Hematopoietic multipotent progenitor cell treated with erythropoietin and hydrocortisone succinate and interleukin-3 and kit ligand, for 4 days (in vitro differentiated cells): ENCODE data around the gene TSSC4.

Source experiments
- DNase-seq: peaks from one replicate; pipeline ENCODE4 v3.0.0-alpha.2; 2015

The TSSC4 gene

DNA sequence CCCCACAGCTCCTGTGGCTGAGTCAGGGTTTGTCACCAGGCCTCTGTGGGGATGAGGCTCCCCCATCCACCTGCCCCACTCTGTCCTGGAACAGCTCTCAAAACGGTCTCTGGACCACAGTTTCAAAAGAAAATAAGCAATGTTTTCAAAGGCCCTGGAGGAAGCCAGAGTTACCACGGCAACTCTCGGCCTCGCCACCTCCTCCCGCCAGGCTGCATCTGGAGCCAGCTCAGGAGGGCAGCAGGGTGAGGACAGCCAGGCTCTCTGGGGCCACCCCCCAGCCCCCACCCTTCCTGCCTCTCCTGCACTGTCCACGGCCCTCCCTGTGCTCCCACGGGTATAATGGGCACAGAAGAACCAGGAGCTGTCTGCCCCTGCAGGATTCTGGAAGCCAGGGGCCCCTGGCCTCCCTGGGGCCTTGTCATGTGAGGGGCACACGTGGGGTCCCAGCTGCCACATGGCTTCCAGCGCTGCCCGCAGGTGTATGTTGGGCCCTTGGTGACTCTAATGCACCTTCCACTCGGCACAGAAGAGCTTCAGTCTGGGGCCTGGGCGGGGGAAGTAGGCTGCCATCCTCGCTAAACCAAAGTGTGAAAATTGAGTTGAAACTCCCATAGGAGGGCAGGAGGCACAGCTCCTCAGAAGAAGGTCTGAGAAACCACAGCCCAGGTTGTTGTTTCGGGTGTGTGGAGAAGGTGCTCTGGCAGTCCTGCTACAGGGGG is 13.1 kb upstream of the TSSC4 start:
- peak; percentile 34 for DNase-seq

DNA sequence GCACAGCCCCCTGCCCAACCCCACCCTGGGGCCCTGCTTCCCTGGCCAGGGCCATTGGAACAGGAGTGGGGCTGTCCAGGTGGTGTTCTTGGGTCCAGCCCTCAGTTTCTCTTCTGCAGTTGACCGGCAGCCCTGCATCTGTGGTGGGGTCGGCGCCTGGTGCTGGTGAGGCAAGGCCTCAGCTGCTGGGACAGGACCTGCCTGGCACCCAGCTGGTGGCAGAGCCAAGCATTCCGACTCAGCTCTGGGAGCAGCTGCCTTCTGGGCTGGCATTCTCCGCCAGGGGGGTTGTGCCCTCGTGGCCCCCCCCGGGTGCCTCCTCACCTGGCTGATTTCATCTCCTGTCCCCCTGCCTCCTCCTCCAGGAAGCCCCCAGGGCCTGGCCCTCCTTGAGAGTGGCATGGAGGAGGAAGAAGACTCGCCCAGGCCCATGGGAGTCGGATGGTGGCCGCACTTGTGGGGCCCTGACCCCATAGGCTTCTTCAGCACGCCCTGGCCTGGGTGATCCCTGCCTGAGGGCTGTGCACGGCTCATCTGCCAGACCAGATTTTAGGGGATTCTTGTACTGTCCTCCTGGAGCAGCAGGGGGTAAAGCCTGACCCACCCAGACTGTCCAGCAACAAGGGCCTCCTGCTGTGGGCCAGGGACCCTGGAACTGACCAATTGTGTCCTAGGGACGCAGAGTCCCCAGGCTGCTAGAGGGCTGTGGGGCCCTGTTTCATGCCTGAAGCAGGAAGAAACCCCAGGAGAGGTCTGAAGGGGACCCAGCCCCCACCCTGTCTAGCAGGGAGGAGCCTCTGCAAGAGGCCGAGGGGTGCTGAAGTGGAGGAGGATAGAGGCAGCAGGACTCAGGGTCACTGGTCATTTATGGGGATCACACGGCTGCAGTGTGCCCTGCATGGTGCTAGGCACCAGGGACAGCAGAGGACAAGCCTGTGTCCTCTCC is 11.8 kb upstream of the TSSC4 start:
- DNase-seq, result no peak

DNA sequence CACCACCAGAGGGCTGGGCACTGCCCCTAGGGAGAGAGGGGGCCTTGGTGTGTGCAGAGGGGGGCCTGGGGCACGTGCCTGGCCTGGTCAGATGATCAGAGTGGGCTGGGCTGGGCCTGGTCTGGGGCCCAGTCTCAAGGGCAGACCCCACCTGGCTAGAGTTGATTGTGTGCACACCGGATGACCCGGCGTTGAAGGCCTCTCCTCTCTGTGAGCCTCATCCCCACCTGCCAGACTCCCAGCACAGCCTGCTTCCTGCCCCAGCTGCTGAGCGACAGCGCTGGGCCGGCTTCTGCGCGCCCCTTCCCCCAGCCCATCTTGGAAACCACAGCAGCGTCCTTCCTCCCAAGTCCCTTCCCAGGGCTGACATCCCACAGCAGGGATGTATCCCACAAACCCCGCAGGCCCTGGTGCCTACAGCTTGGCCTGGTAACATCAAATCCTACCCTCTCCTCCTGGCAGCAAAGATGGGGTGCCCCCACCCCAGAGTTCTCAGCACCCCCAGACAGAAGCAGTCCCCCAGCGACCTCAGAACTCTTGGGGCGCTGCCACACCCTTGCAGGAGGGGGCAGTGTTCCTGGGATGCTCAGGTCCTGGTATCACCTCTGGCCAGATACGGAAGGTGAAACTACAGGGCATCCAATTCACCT is 11.0 kb upstream of the TSSC4 start:
- no peak for DNase-seq

DNA sequence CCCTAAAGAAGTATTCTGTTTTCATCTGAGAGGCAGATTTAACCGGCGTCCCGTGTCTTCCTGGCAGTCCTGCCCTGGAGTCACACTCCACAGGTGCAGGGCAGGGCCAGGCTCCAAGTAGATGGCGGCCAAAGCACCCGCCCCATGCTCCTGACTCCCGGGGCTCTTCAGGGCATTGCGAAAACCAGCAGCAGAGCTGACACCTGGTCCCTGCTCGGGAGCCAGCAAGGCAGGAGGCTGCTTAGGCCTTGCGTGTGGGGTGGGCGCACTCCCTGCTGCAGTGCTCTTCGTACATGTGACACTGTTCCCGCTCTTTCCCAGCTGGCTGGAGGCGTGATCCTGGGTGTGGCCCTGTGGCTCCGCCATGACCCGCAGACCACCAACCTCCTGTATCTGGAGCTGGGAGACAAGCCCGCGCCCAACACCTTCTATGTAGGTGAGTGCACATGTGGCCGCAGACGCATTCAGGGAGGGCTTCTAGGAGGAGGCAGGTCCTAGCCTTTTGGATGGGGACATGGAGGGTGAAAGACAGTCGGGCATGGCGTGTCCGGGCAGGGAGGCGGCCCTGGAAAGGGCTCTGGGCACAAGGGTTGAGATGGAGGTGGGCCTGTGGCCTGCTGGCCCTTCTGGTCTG is 10.3 kb upstream of the TSSC4 start:
- DNase-seq, result no peak

DNA sequence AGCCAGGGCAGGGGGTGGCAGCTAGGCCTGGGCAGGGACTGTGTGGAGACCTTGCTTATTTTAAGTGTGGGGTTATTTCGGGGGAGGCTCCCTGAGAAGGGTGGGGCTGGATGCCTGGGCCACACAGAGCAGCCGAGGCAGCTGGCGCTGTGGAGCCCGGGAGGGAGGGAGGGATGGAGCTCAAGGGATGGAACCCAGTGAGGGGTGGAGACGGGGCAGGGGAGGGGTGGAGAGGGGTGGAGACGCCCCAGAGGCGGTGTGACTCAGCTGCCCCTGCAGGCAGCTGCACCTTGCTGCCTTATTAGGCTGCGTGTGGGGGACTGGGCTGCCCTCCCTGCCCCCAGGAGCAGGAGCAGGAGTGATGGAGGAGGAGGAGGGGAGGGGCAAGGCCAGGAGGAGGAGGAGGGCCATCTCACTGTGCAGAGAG is 9.8 kb upstream of the TSSC4 start:
- peak; percentile 44 for DNase-seq

DNA sequence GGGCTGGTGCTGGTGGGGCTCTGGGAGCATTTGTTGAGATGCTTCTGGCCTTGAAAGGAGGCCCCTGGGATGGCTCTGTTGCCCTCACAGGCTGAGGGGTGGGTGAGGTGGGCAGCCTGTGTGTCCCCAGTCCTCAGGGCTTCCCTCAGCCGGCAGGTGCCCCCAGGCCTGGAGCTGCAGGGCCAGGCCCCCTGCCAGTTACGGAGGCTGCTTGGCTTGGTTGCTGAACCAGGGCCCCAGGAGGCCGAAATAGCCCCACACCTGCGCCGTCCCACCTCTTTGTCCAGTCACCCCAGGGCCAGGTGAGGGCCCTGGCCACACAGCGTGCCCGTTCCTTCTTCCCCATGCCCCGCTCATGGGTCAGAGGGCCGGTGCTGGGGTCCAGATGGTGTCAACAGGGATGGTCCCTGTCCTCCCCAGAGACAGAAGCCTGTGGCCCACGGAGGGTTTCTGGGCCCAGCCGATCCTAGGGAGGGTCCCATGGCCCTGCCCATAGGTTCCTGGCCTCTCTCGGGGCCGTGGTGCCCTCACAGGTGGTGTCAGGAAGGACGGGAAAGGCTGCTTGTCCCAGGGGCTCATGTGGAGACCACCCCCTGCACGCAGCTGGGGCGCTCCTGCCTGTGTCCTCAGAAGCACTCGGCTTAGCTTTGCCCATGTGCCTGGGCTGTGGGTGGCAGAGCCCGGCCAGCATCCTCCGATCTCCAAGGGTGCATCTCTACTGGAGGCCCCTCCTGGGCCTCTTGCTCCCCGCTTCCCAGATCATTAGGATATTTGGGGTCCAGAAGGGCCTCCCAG is 9.2 kb upstream of the TSSC4 start:
- DNase-seq, result no peak

DNA sequence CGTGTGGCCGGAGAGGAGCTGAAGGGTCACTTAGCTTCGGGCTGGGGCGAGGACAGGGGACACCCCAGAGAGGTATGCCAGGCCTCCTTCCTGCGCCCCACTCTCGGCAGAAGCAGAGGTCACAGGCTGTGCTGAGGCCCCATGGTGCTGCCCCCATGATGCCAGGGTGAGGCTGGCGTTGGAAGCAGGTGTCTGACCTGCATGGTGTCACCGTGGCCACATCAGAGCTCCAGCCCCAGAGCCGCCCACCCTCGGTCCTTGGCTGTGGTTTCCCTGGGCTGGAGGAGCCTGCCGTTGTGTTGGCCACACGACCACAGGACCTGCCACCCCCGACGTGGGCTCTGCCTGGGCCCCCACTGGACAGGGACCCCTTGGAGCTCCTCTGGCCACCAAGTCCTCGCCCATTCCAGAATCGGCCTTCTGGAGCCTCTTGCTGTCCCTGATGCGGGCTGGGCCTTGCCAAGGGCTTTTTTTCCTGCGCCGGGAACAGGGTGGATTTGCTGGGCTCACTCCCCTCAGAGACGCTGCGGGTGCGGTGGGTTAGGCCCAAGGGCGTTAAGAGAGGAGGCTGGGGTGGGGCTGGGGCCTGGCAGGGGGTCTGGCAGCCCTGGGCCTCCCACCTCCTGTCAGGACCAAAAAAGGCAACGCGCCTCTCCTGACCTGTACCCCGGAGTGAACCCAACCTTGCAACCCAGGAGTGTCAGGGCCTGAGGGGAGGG is 8.2 kb upstream of the TSSC4 start:
- DNase-seq, result no peak

DNA sequence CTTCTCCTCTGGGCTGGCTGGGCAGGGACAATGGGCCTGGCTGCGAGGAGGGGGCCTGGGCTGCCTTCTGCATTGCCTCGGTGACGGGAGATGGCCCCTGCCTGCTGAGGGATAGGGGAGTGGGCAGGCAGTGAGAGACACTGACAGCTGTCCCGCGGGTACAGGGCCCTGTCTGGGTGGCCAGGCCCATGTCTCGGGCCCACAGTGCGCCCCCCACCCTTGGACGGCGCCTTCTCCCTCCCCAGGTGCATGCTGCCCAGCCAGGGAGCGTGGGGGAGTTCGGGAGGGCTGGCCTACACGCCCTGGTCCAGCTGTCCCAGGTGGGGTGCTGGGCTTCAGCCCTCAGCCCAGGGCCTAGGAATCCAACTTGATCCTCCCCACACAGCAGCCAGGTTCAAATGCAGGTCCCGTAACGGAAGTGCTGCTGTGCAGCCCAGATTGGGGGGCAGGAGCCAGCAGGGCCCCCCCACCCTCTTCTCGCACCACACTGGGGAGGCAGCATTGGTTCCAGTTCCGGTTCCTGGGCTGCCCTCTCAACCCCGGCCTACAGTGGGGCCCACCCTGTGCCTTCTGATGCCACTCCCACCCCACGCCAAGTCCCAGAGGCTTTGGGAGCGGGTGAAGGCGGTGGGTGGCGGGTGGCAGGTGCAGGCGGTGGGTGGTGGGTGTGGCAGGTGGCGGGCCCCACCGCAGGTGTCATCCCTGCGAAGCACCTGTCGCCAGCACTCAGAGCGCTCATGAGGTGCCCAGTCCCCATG is 7.3 kb upstream of the TSSC4 start:
- no peak for DNase-seq

DNA sequence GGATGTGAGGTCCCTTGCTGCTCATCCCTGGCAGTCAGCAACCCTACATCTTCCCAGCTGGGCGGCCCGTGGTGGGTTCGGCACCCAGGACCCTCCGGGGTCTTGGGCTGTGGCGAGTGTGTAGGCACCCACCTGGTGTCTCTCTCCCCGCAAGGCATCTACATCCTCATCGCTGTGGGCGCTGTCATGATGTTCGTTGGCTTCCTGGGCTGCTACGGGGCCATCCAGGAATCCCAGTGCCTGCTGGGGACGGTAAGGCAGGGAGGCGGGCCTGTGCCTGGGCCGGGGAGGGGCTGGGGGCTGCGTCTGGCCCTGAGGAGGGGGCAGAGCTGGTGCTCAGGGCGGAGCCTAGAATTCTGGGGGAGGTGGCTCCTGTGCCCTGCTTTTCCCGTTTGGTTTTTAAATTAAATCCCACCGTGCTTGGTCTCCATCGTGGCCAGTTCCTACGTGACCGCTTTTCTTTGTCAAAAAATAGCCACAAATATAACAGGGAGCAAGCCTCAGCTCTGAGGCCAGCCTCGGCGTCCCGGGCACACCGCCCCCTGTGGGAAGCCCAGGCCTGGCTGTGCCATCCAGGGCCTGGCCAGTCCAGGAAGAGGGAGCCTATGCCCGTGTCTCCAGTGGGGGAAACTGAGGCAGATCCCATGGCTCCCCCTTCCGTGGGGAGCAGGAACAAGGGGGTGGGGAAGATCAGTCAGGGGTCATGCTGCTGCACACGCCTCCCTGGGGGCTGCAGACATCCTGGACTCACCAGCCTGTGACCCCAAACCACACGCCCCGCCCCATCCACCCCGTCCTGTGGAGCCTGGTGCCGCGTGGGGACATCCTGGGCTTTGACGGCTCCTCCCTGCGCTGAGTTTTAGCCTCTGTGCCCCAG is 6.4 kb upstream of the TSSC4 start:
- DNase-seq, result no peak

DNA sequence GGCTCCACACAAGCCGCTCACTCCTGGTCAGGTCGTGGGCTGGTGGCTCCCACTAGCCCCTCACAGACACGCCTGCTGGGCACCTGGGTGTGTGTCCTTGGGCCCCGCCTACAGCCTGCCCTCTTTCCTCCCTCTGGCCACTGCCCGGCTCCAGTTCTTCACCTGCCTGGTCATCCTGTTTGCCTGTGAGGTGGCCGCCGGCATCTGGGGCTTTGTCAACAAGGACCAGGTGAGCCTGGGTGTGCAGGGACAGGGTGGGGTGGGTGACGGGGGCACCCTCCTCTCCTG is 5.8 kb upstream of the TSSC4 start:
- DNase-seq, result no peak

DNA sequence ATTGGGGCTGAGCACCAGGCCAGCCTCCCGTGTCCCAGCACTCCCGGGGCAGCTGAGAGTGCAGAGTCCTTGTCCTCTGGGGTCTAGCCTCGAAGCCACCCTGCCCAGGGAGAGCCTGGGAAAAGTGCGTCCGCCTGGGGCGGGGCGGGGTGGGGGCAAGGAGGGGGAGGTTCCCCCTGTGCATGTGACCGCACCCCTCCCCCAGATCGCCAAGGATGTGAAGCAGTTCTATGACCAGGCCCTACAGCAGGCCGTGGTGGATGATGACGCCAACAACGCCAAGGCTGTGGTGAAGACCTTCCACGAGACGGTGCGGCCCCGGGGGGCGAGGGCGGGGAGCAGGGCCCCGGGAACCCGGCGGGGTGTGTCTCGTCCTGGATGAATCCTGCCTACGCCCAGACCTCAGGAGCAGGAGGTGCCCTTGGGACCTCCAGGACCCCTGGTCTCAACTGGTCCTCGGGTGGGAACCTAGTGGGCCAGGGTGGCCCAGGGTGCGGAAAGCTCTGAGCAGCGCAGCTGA is 5.3 kb upstream of the TSSC4 start:
- DNase-seq, result no peak

DNA sequence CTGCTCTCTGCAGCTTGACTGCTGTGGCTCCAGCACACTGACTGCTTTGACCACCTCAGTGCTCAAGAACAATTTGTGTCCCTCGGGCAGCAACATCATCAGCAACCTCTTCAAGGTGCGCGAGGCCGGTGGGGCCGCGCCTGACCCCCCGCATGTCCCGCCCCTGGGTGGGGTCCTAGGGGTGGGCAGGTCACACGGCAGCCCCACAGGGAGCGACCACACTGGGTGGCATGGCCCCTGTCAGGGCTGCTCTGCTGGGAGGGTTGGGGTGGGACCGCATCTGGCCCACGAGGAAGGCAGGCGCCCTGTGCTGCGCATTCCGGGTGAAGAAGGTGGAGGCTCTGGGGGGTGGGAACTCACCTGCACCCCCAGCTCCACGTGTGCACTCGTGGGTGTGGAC is 4.7 kb upstream of the TSSC4 start:
- DNase-seq, result no peak

DNA sequence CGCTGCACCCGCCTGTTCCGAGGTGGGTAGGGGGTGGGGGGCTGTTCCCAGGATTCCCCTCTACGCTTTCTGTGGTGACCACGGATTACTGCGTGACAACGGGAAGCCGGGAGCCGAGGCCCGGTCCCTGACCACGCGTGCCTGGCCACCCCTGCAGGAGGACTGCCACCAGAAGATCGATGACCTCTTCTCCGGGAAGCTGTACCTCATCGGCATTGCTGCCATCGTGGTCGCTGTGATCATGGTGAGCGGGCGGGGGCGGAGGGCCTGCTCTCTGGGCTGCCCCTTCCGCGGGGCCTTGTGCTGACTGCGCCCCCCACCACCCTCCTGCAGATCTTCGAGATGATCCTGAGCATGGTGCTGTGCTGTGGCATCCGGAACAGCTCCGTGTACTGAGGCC is 4.1 kb upstream of the TSSC4 start:
- DNase-seq, result no peak

DNA sequence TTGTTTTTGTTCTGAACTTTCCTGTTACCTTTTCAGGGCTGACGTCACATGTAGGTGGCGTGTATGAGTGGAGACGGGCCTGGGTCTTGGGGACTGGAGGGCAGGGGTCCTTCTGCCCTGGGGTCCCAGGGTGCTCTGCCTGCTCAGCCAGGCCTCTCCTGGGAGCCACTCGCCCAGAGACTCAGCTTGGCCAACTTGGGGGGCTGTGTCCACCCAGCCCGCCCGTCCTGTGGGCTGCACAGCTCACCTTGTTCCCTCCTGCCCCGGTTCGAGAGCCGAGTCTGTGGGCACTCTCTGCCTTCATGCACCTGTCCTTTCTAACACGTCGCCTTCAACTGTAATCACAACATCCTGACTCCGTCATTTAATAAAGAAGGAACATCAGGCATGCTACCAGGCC is 3.5 kb upstream of the TSSC4 start:
- no peak for DNase-seq

DNA sequence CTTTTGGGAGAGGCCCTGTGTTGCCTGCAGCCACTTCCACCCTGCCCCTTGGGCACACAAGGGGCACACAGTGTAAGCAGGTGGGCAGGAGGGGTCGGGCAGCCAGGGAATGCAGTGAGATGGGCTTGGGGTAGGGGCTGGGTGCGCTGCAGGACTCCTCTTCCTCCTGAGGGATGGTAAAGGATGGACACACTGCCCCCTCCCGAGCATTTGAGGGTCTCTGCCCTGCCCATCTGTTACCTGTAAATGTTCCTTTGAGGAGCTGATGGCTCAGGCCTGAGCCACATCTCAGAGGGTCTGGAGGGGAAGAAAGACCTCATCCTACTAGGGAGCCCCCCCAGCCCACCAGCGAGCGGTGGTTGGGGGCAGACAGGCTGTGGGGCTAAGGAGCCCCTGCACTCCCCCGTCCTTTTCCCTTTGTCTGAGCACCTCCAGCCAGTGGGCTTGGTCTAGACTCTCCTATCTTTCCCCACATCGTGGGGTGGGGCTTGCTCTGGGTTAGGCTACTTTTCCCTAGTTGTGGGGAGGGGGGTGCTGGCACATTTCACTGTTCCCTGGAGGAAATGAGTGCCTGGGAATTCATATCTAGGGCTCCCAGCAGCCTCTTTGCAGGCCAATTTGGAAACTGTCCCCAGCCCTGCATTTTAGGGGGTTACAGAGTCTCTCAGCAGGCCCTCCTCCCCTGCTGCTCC is 1.7 kb upstream of the TSSC4 start:
- DNase-seq, result no peak

DNA sequence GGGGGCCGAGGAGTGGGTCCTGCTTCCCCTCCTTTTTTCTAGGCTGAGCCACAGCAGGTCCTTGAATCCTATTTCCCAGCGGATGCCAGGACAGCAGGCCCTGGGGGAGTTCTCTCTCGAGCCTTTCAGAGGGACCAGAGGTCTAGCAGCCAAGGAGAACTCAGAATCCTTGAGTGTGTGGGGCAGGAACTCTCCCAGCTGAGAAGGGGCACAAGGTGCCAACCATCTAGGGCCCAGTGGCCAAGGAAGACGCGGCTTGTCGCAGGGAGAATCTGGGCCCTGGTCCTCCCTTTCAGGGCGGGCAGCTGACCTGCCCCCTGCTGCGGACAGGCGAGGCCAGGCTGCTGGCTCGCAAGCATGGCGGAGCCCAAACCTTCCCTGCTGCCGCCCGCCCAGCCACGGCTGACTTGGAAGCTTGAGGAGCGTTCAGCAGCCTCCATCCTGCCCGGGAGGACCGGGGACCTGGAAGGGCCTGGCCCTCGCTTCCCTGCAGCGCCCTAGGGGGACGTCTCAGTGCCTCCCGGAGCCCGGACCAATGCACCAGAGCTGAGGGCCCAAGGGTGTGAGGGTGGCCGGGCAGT is 972 bp upstream of the TSSC4 start:
- DNase-seq, result peak; percentile 37

DNA sequence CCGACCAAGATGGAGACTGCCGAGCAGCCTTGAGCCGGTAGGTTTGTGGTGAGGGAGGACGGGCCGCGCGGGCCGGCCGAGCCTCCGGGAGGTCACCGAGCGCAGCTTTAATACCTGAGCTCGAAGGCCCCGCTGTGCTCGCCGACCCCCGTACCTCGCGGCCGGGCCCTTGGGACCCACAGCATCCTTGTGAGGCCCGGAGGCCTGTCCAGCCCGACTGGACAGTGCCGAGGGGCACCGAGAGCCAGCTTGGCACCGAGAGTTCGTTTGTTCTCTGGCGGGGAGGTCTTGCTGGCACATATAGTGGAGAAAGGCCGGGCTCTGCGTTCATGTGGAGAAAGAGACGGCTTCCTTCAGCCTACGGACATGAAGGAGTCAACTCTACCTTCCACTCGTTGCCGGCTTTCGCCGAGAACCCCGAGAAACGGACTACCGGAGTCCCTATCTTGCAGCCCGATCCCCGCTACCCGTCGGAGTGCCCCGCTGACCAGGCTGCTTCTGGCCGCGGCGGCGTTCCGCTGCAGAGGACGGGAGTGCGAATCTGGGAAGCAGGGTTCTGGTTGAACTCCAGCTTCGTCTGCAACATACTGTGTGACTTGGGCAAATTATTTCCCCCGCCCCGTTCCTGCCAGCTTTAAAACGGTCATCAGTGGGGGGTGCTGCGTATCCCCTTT is 349 bp downstream of the TSSC4 start:
- no peak for DNase-seq

DNA sequence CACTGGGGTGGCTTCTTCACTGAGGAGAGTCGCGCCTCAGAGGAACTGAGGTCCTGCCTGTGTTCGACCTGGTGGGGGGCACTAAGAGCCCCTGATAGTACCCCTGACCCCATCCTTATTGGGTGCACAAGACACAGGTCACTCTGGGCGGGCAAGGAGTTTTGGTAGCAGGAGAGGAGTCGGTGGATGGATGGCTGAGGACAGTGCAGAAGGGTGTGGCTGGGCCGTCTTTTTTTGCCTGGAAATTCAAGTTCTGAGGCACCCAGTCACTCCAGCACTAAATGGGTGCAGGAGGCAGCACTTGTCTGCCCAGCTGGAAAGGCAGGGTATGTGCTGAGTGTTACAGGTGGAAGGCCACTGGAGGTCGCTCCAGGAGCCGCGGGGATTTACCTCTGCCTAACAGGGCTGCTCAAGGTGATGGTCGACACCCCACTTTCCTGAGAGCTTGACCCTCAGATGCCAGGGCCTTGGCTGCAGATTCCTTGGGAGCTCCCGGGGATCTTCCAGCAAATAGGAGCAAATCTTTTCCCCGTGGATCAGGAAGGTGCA is 960 bp downstream of the TSSC4 start:
- no peak for DNase-seq
